Measurements from ENCODE around the gene CCDC127. TPM values are rescaled to one million over a fixed set of nuclear protein-coding genes. Genes with fewer than 3 reads are reported as not detected.

CCDC127 gene
- total and polyA plus RNA-seq, 9 donors, result 2.5 to 9.9 (median 6.0) TPM

DNA sequence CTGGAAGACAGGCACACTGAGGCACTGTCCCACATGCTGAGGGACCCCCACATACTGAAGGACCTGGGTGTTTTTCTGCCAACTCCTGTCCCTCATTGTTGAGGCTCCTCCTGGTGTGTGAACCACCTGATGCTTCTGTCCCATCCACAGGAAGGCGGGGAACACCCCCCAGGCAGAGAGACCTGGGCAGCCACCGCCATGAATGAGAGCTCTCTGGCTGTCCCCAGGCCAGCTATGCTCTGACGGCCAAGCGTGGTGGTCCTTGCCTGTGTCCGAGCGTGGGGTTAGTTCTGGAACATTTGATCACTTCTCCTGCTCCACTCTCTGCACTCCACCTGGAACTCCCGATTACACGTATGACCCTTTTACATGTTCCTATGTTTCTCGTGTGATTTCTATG is 38.6 kb downstream of the CCDC127 start:
- intact Hi-C loops (cut with DNase I), result no loop called here
- H3K27ac ChIP-seq, result no peak overlapping the region
- H3K4me3 ChIP-seq, result no peak overlapping the region
- H3K9me3 ChIP-seq, result no peaks in the 10 kb centered on the region
- no peak for DNase-seq
- TF ChIP-seq POLR2A (IDR thresholded peaks at IDR 0.05), result no peak
- TF ChIP-seq, protein P1, sequence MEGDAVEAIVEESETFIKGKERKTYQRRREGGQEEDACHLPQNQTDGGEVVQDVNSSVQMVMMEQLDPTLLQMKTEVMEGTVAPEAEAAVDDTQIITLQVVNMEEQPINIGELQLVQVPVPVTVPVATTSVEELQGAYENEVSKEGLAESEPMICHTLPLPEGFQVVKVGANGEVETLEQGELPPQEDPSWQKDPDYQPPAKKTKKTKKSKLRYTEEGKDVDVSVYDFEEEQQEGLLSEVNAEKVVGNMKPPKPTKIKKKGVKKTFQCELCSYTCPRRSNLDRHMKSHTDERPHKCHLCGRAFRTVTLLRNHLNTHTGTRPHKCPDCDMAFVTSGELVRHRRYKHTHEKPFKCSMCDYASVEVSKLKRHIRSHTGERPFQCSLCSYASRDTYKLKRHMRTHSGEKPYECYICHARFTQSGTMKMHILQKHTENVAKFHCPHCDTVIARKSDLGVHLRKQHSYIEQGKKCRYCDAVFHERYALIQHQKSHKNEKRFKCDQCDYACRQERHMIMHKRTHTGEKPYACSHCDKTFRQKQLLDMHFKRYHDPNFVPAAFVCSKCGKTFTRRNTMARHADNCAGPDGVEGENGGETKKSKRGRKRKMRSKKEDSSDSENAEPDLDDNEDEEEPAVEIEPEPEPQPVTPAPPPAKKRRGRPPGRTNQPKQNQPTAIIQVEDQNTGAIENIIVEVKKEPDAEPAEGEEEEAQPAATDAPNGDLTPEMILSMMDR (IDR thresholded peaks at IDR 0.05), result no peak
- TF ChIP-seq EP300 (IDR thresholded peaks at IDR 0.05), result no peak
- H3K4me1 ChIP-seq (ENCODE audit: insufficient read depth), result no peaks in the 10 kb centered on the region
- H3K36me3 ChIP-seq, result no peaks in the 10 kb centered on the region
- no peaks in the 10 kb centered on the region for H3K27me3 ChIP-seq
- WGBS, 3 donors, result 88 to 95% (median 92%) methylated on average over 9 of the region's 9 CpGs

GRCh38 chr5:178110-178509 is 39.8 kb downstream of the CCDC127 start:
- H3K9me3 ChIP-seq, result no peaks in the 10 kb centered on the region
- H3K27ac ChIP-seq, result no peak overlapping the region
- TF ChIP-seq POLR2A (IDR thresholded peaks at IDR 0.05), result no peak
- H3K36me3 ChIP-seq, result no peaks in the 10 kb centered on the region
- WGBS, 3 donors, result 72 to 80% (median 73%) methylated on average over 5 of the region's 5 CpGs
- no peak for DNase-seq
- intact Hi-C loops (cut with DNase I), result no loop called here
- H3K4me1 ChIP-seq (ENCODE audit: insufficient read depth), result no peaks in the 10 kb centered on the region
- no peaks in the 10 kb centered on the region for H3K27me3 ChIP-seq
- no peak overlapping the region for H3K4me3 ChIP-seq

DNA sequence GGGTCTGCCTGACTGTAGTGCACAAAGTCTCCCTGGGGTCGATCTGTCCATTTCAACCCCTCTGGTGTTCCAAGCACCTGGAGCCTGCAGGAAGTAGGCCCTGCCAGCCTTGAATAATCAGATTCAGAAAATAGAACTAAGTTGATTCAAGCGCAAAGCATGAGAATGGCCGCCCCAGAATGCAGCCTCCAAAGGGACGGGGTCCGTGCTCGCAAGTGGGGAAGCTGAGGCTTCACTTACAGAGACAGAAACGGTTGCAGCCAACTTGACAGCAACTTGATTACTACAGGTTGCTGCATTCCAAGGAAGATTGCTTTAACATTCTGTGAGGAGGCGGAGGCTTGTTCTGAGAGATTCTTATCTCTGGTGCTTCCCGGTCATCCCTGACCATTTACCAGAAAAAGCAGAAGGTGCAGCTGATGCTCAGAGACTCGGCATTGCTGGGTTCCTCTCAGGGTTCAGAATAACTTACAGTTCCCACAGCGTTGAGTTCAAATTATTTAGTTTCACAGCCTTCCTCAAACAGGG is 41.6 kb downstream of the CCDC127 start:
- Histone ChIP-seq H3K27ac (no peak overlapping the region), H3K4me3 (no peak overlapping the region), H3K36me3 (no peaks in the 10 kb centered on the region), H3K4me1 (ENCODE audit: insufficient read depth) (peaks cover 4% of the 10 kb centered on the region), H3K9me3 (no peaks in the 10 kb centered on the region), H3K27me3 (no peaks in the 10 kb centered on the region)
- intact Hi-C loops (cut with DNase I), result no loop called here
- TF ChIP-seq EP300 (IDR thresholded peaks at IDR 0.05) (no peak), POLR2A (IDR thresholded peaks at IDR 0.05) (no peak)
- TF ChIP-seq, protein P1 (IDR thresholded peaks at IDR 0.05), result no peak
- 79 to 84% (median 83%) methylated on average over 11 of the region's 11 CpGs for WGBS, 3 donors
- DNase-seq, result no peak

DNA sequence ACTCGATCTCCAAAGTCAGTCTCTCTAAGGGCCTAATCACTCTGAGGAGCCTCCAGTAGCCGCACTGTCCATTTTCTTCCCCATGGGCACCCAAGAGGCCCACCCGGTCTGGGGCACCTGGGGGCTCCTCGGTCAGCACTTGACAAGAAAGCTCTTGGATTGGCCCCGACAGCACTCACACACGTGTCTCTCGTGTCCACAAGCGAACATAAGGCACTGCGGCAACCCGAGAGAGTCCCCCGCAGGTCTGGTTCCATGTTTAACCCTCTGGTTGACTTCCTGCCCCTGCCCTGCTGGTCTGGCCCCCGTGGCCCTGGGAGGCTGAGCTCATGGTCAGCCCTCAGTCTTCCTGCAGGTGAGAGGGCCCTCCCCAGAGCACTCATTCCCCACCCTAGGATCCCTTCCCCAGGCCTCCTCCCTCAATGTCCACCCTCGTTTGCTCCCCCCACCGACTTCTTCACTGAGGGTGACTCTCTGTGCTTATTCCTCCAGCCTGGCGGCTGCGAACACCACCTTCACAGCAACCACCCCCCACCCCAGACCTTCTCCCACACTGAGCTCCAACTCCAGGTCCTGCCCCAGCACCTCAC is 43.0 kb downstream of the CCDC127 start:
- 92 to 95% (median 93%) methylated on average over 16 of the region's 16 CpGs for WGBS, 3 donors
- Histone ChIP-seq H3K4me3 (no peak overlapping the region), H3K4me1 (ENCODE audit: insufficient read depth) (peaks cover 6% of the 10 kb centered on the region), H3K36me3 (no peaks in the 10 kb centered on the region), H3K27ac (no peak overlapping the region), H3K9me3 (no peaks in the 10 kb centered on the region), H3K27me3 (no peaks in the 10 kb centered on the region)
- peak in 2 of 5 donors; percentile 11 to 27 for DNase-seq
- intact Hi-C loops (cut with DNase I), result no loop called here
- TF ChIP-seq, protein P1 (IDR thresholded peaks at IDR 0.05), result no peak
- TF ChIP-seq POLR2A (IDR thresholded peaks at IDR 0.05) (no peak), EP300 (IDR thresholded peaks at IDR 0.05) (no peak)

DNA sequence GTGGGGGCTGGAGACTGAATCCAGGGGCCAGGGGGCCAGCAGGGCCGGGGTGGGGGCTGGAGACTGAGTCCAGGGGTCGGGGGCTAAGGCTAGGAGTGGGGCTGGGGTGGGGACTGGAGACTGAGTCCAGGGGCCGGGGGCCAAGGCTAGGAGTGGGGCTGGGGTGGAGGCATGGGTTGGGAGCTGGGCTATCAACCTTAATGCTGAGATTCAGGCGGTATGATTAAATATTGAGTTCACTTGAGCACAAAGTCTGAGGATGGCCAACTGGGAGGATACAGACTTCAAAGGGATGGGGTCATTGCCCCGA is 43.7 kb downstream of the CCDC127 start:
- intact Hi-C loops (cut with DNase I), result no loop called here
- Histone ChIP-seq H3K4me3 (no peak overlapping the region), H3K4me1 (ENCODE audit: insufficient read depth) (peaks cover 12% of the 10 kb centered on the region), H3K36me3 (no peaks in the 10 kb centered on the region), H3K27ac (no peak overlapping the region), H3K9me3 (no peaks in the 10 kb centered on the region), H3K27me3 (no peaks in the 10 kb centered on the region)
- 88 to 92% (median 89%) methylated on average over 5 of the region's 5 CpGs for WGBS, 3 donors
- no peak for DNase-seq
- TF ChIP-seq POLR2A (IDR thresholded peaks at IDR 0.05), result no peak
- TF ChIP-seq EP300 (IDR thresholded peaks at IDR 0.05), result no peak
- TF ChIP-seq, protein P1 (IDR thresholded peaks at IDR 0.05), result no peak
